ENCODE data around the gene CBX5. TPM values are rescaled to one million over a fixed set of nuclear protein-coding genes. Genes with fewer than 3 reads are reported as not detected.

The CBX5 gene
- total RNA-seq, 2 experiments from 2014 or later = 115 to 299 TPM

- no peaks in the 10 kb centered on the region for H3K79me2 ChIP-seq (ENCODE audit: insufficient read depth, low read depth, low read length)
- TF ChIP-seq, protein P1, sequence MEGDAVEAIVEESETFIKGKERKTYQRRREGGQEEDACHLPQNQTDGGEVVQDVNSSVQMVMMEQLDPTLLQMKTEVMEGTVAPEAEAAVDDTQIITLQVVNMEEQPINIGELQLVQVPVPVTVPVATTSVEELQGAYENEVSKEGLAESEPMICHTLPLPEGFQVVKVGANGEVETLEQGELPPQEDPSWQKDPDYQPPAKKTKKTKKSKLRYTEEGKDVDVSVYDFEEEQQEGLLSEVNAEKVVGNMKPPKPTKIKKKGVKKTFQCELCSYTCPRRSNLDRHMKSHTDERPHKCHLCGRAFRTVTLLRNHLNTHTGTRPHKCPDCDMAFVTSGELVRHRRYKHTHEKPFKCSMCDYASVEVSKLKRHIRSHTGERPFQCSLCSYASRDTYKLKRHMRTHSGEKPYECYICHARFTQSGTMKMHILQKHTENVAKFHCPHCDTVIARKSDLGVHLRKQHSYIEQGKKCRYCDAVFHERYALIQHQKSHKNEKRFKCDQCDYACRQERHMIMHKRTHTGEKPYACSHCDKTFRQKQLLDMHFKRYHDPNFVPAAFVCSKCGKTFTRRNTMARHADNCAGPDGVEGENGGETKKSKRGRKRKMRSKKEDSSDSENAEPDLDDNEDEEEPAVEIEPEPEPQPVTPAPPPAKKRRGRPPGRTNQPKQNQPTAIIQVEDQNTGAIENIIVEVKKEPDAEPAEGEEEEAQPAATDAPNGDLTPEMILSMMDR (conservative IDR thresholded peaks at IDR 0.05; ENCODE audit: low read length) = no peak
- TF ChIP-seq EZH2phosphoT487 (IDR thresholded peaks at IDR 0.05; ENCODE audit: borderline replicate concordance, low read depth, low read length) = no peak
- H3K4me1 ChIP-seq (ENCODE audit: insufficient read depth, low read length, poor library complexity, severe bottlenecking) = peaks cover 11% of the 10 kb centered on the region
- CTCF ChIA-PET (ENCODE audit: unreplicated experiment) = no interaction called here
- no peaks in the 10 kb centered on the region for H4K20me1 ChIP-seq (ENCODE audit: insufficient read depth, low read length)
- no peak overlapping the region for H3K27ac ChIP-seq (ENCODE audit: low read depth, low read length, poor library complexity, severe bottlenecking)
- no peaks in the 10 kb centered on the region for H3K9me3 ChIP-seq (ENCODE audit: low read length)
- intact Hi-C loops (cut with micrococcal nuclease; ENCODE audit: unreplicated experiment) = no loop called here
- BruUV-seq (replicated peaks) = no TSS peak
- no peak for DNase-seq (ENCODE audit: low spot score)
- H3K9me2 ChIP-seq (ENCODE audit: insufficient read depth, low read length) = no peaks in the 10 kb centered on the region
- no peak overlapping the region for H2AFZ ChIP-seq (ENCODE audit: low read length)
- H3K4me3 ChIP-seq (ENCODE audit: low read depth, low read length, poor library complexity, severe bottlenecking) = no peak overlapping the region
- peak overlapping the region; percentile 33 for H3K4me2 ChIP-seq (ENCODE audit: low read length)
- no peaks in the 10 kb centered on the region for H3K36me3 ChIP-seq (ENCODE audit: insufficient read depth, low read length)
- POLR2A ChIA-PET = interaction anchor here (0.5 kb wide), 1 partner anchor 26 kb away, joined by 6 read pairs; no protein-coding TSS in a partner anchor
Observed at GRCh38 chr12:54300225-54300731, 20.4 kb upstream of the CBX5 start.

DNA sequence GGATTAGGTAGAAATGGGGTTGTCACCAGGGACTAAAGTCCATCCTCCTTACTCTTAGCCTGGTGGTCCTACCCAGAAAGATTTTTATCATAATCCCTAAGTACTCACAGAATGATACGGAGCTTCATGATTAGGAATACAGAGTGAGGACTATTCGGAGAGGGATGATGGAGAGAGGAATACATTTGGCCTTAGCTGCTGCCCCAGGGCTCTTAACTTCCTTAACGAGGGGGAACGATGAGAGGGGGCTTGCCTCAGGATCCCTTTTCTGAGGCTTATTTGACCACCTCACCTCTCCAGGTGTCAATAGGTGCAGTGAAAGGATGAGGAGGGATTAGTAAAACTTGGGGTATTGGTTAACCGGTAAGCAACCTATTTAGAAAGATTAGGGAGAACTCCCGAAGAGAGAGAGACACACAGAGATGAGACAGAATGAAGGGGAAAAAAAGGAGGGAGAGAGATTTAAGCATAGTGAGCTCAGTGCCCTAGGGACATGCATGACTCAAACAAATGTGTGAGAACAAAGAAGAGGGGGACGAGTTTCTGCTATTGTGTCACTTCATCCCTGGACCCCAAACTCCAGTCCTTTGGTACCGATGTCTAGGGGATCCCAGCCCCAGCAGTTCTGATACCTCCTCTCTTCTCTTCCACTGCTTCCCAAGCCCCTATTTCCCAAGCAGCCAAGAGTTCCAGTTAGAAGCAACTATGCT is 19.7 kb upstream of the CBX5 start:
- TF ChIP-seq, protein P1 (conservative IDR thresholded peaks at IDR 0.05; ENCODE audit: low read length) = no peak
- TF ChIP-seq EZH2phosphoT487 (IDR thresholded peaks at IDR 0.05; ENCODE audit: borderline replicate concordance, low read depth, low read length) = no peak
- Histone ChIP-seq H3K36me3 (ENCODE audit: insufficient read depth, low read length) (no peaks in the 10 kb centered on the region), H3K4me2 (ENCODE audit: low read length) (no peak overlapping the region), H2AFZ (ENCODE audit: low read length) (no peak overlapping the region), H3K27ac (ENCODE audit: low read depth, low read length, poor library complexity, severe bottlenecking) (no peak overlapping the region), H3K9me2 (ENCODE audit: insufficient read depth, low read length) (no peaks in the 10 kb centered on the region), H4K20me1 (ENCODE audit: insufficient read depth, low read length) (no peaks in the 10 kb centered on the region), H3K79me2 (ENCODE audit: insufficient read depth, low read depth, low read length) (no peaks in the 10 kb centered on the region), H3K9me3 (ENCODE audit: low read length) (no peaks in the 10 kb centered on the region), H3K4me1 (ENCODE audit: insufficient read depth, low read length, poor library complexity, severe bottlenecking) (peaks cover 11% of the 10 kb centered on the region), H3K4me3 (ENCODE audit: low read depth, low read length, poor library complexity, severe bottlenecking) (no peak overlapping the region)
- ChIA-PET POLR2A (interaction anchor here (0.9 to 1.3 kb wide), 2 partner anchors 16 to 19 kb away, joined by 3 read pairs; partner anchors contain the start of gene HNRNPA1), CTCF (ENCODE audit: unreplicated experiment) (interaction anchor here (0.6 to 1.0 kb wide), 2 partner anchors 25 to 35 kb away, joined by 3 to 4 read pairs; partner anchors contain the start of gene COPZ1)
- DNase-seq (ENCODE audit: low spot score) = no peak
- intact Hi-C loops (cut with micrococcal nuclease; ENCODE audit: unreplicated experiment) = no loop called here
- no TSS peak for BruUV-seq (replicated peaks)

- no peaks in the 10 kb centered on the region for H3K9me3 ChIP-seq (ENCODE audit: low read length)
- CTCF ChIA-PET (ENCODE audit: unreplicated experiment) = interaction anchor here (1.0 kb wide), 1 partner anchor 26 kb away, joined by 4 read pairs; the partner anchor contains the start of gene COPZ1
- BruUV-seq (replicated peaks) = no TSS peak
- H4K20me1 ChIP-seq (ENCODE audit: insufficient read depth, low read length) = no peaks in the 10 kb centered on the region
- no peak overlapping the region for H3K4me3 ChIP-seq (ENCODE audit: low read depth, low read length, poor library complexity, severe bottlenecking)
- H2AFZ ChIP-seq (ENCODE audit: low read length) = no peak overlapping the region
- H3K36me3 ChIP-seq (ENCODE audit: insufficient read depth, low read length) = no peaks in the 10 kb centered on the region
- H3K27ac ChIP-seq (ENCODE audit: low read depth, low read length, poor library complexity, severe bottlenecking) = no peak overlapping the region
- no peak for TF ChIP-seq EZH2phosphoT487 (IDR thresholded peaks at IDR 0.05; ENCODE audit: borderline replicate concordance, low read depth, low read length)
- TF ChIP-seq, protein P1 (conservative IDR thresholded peaks at IDR 0.05; ENCODE audit: low read length) = no peak
- no peaks in the 10 kb centered on the region for H3K79me2 ChIP-seq (ENCODE audit: insufficient read depth, low read depth, low read length)
- DNase-seq (ENCODE audit: low spot score) = no peak
- no peak overlapping the region for H3K4me2 ChIP-seq (ENCODE audit: low read length)
- H3K4me1 ChIP-seq (ENCODE audit: insufficient read depth, low read length, poor library complexity, severe bottlenecking) = peaks cover 6% of the 10 kb centered on the region
- H3K9me2 ChIP-seq (ENCODE audit: insufficient read depth, low read length) = no peaks in the 10 kb centered on the region
- POLR2A ChIA-PET = interaction anchor here (0.7 to 1.3 kb wide), 3 partner anchors 15 to 72 kb away, joined by 3 to 4 read pairs (median 3); partner anchors contain the start of gene HNRNPA1
- intact Hi-C loops (cut with micrococcal nuclease; ENCODE audit: unreplicated experiment) = no loop called here
Observed at GRCh38 chr12:54298904-54299303, 19.0 kb upstream of the CBX5 start.
